Tibial nerve (tissue), 3 donors: ENCODE measurements around the gene KRT79.

Experiments
- POLR2A ChIP-seq, 2 donors: fragments of 450-650 bp; IDR thresholded peaks; one replicate each; pipeline ENCODE4 v1.6.1; 2017; ENCODE audit warnings: antibody characterized with exemption in 2 of 2, mild to moderate bottlenecking in 2 of 2, moderate library complexity in 2 of 2
- TF ChIP-seq, protein P1 (sequence below), 5 experiments: fragments of 200-600 bp in 3 of 5; fragments of 450-650 bp in 2 of 5; sonication (generic) in 3 of 5; IDR thresholded peaks; one replicate each; pipeline ENCODE4 v1.5.1; 2016 to 2019; ENCODE audit warnings: antibody characterized with exemption in 5 of 5, mild to moderate bottlenecking in 3 of 5, moderate library complexity in 2 of 5

DNA sequence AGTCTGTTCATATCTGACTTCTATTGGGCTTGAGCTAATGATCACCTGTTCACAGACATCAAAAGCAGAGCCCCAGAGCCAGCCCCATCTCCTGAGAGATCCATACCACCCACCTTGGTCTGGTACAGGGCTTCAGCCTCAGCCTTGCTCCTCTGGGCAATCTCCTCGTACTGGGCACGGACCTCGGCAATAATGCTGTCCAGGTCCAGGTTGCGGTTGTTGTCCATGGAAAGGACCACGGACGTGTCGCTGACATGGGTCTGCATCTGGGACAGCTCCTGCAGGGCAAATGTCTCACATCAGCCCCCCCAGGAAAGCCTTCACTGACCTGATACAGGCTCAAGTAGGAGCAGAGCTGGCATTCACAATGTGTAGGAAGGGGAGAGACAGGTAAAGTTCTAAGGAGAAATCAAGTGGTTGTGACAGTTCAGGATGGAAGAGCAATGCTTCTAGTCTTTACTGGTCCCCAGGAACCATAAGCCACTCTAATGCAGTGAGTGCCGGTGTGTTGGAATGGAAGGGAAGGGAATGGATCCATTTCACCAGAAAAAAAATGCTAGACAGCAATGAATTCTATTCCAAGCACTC lies 25.4 kb downstream of the KRT79 start:
- TF ChIP-seq POLR2A (IDR thresholded peaks at IDR 0.05) = no peak
- TF ChIP-seq, protein P1, sequence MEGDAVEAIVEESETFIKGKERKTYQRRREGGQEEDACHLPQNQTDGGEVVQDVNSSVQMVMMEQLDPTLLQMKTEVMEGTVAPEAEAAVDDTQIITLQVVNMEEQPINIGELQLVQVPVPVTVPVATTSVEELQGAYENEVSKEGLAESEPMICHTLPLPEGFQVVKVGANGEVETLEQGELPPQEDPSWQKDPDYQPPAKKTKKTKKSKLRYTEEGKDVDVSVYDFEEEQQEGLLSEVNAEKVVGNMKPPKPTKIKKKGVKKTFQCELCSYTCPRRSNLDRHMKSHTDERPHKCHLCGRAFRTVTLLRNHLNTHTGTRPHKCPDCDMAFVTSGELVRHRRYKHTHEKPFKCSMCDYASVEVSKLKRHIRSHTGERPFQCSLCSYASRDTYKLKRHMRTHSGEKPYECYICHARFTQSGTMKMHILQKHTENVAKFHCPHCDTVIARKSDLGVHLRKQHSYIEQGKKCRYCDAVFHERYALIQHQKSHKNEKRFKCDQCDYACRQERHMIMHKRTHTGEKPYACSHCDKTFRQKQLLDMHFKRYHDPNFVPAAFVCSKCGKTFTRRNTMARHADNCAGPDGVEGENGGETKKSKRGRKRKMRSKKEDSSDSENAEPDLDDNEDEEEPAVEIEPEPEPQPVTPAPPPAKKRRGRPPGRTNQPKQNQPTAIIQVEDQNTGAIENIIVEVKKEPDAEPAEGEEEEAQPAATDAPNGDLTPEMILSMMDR (IDR thresholded peaks at IDR 0.05) = no peak
